ENCODE results near the gene ABLIM2.

The ABLIM2 gene

GRCh38 chr4:8052160-8052691 lies 106.4 kb downstream of the ABLIM2 start:
- H3K4me3 ChIP-seq (replicated peaks; ENCODE audit: insufficient read depth, low read length): no peak overlapping the region
- TF ChIP-seq, protein P1, sequence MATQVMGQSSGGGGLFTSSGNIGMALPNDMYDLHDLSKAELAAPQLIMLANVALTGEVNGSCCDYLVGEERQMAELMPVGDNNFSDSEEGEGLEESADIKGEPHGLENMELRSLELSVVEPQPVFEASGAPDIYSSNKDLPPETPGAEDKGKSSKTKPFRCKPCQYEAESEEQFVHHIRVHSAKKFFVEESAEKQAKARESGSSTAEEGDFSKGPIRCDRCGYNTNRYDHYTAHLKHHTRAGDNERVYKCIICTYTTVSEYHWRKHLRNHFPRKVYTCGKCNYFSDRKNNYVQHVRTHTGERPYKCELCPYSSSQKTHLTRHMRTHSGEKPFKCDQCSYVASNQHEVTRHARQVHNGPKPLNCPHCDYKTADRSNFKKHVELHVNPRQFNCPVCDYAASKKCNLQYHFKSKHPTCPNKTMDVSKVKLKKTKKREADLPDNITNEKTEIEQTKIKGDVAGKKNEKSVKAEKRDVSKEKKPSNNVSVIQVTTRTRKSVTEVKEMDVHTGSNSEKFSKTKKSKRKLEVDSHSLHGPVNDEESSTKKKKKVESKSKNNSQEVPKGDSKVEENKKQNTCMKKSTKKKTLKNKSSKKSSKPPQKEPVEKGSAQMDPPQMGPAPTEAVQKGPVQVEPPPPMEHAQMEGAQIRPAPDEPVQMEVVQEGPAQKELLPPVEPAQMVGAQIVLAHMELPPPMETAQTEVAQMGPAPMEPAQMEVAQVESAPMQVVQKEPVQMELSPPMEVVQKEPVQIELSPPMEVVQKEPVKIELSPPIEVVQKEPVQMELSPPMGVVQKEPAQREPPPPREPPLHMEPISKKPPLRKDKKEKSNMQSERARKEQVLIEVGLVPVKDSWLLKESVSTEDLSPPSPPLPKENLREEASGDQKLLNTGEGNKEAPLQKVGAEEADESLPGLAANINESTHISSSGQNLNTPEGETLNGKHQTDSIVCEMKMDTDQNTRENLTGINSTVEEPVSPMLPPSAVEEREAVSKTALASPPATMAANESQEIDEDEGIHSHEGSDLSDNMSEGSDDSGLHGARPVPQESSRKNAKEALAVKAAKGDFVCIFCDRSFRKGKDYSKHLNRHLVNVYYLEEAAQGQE (IDR thresholded peaks at IDR 0.05; ENCODE audit: insufficient replicate concordance, low read depth): no peak
- TF ChIP-seq SPI1 (IDR thresholded peaks at IDR 0.05; ENCODE audit: borderline replicate concordance, low read depth): no peak
- no peak for TF ChIP-seq CTCF (IDR thresholded peaks at IDR 0.05; ENCODE audit: insufficient read depth, low read length)
- no peak for TF ChIP-seq POLR2AphosphoS5 (IDR thresholded peaks at IDR 0.05; ENCODE audit: low read depth)
- no peak for TF ChIP-seq GABPA (IDR thresholded peaks at IDR 0.05; ENCODE audit: low read depth)
- H3K27ac ChIP-seq (replicated peaks): no peak overlapping the region
- DNase-seq (ENCODE audit: low read depth in 1 of 2, low spot score in 1 of 2): no peak
- H3K27me3 ChIP-seq (ENCODE audit: insufficient read depth, poor library complexity, severe bottlenecking): peaks cover 10% of the 10 kb centered on the region

DNA sequence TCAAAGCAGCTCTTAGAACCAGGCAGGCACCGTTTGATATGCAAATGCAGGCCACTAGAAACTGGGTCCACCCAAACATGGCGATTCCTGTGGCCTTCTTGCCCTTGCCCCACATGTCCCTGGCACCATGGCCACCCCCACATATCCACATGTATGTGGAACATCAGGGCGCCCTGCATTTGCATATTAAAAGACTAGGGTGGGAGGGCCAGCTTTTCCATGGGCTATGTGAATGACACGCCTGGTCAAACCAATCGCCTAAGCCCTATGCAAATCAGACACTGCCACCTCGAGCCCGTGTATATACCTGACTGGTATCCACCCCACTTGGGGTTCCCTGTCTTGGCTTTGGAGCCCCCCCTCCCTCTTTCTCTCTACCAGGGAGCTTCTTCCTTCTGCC lies 107.0 kb downstream of the ABLIM2 start:
- Histone ChIP-seq H3K4me3 (replicated peaks; ENCODE audit: insufficient read depth, low read length) (no peak overlapping the region), H3K27ac (replicated peaks) (no peak overlapping the region), H3K27me3 (ENCODE audit: insufficient read depth, poor library complexity, severe bottlenecking) (peaks cover 10% of the 10 kb centered on the region)
- TF ChIP-seq SPI1 (IDR thresholded peaks at IDR 0.05; ENCODE audit: borderline replicate concordance, low read depth): no peak
- TF ChIP-seq CTCF (IDR thresholded peaks at IDR 0.05; ENCODE audit: insufficient read depth, low read length): no peak
- no peak for TF ChIP-seq GABPA (IDR thresholded peaks at IDR 0.05; ENCODE audit: low read depth)
- TF ChIP-seq, protein P1 (IDR thresholded peaks at IDR 0.05; ENCODE audit: insufficient replicate concordance, low read depth): no peak
- TF ChIP-seq POLR2AphosphoS5 (IDR thresholded peaks at IDR 0.05; ENCODE audit: low read depth): no peak
- no peak for DNase-seq (ENCODE audit: low read depth in 1 of 2, low spot score in 1 of 2)

DNA sequence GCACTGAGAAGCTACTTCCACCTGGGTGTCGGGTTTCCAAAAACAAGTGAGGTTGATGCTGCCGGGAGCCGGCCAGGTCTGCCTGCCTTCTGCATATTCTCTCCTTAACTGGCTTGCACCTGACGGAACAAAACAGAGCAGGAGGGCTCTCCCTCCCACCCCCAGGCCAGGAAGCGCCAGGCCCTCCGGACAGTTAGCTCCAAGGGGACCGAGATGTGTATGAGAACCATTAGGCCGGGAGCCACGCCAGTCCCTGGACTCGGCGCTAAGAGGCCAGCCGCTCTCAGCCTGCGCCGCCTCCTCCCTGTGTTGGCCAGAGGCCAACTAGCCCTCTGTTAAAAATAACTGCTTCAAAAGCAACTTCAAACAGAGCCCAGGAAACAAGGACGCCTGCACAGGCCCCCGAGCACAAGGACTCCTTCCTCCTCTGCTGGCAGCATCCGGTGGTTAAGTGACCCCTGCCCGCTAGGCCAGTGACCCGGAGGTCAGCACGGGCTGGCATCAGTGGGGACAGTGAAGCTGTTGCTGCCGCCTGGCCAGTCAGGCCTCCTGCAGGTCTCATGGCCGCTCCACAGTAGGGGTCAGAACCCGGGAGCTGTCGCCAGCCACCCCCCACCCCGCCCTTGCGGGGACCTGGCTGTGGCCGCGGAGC lies 107.9 kb downstream of the ABLIM2 start:
- H3K27me3 ChIP-seq (ENCODE audit: insufficient read depth, poor library complexity, severe bottlenecking): peaks cover 10% of the 10 kb centered on the region
- TF ChIP-seq, protein P1 (IDR thresholded peaks at IDR 0.05; ENCODE audit: insufficient replicate concordance, low read depth): no peak
- TF ChIP-seq SPI1 (IDR thresholded peaks at IDR 0.05; ENCODE audit: borderline replicate concordance, low read depth) (no peak), CTCF (IDR thresholded peaks at IDR 0.05; ENCODE audit: insufficient read depth, low read length) (no peak), POLR2AphosphoS5 (IDR thresholded peaks at IDR 0.05; ENCODE audit: low read depth) (no peak), GABPA (IDR thresholded peaks at IDR 0.05; ENCODE audit: low read depth) (no peak)
- no peak for DNase-seq (ENCODE audit: low read depth in 1 of 2, low spot score in 1 of 2)
- H3K4me3 ChIP-seq (replicated peaks; ENCODE audit: insufficient read depth, low read length): no peak overlapping the region
- H3K27ac ChIP-seq (replicated peaks): no peak overlapping the region
